ENCODE data around the gene NBEAL1. TPM values are rescaled to one million over a fixed set of nuclear protein-coding genes. Genes with fewer than 3 reads are reported as not detected.

NBEAL1 gene
- total and polyA plus RNA-seq, 11 donors: 3.1 to 26.9 (median 18.1) TPM

- intact Hi-C loops (cut with DNase I): loop anchor here in 3 of 10 donors (10.0 kb wide), 3 partner anchors 103 to 643 kb away; partner anchors contain the start of genes BMPR2 (in 1 of the 3), CARF (in 1 of the 3), FAM117B (in 1 of the 3) and WDR12 (in 1 of the 3)
- H3K27me3 ChIP-seq: no peaks in the 10 kb centered on the region
- DNase-seq: no peak
- ATAC-seq: no peak
- TF ChIP-seq, protein P1, sequence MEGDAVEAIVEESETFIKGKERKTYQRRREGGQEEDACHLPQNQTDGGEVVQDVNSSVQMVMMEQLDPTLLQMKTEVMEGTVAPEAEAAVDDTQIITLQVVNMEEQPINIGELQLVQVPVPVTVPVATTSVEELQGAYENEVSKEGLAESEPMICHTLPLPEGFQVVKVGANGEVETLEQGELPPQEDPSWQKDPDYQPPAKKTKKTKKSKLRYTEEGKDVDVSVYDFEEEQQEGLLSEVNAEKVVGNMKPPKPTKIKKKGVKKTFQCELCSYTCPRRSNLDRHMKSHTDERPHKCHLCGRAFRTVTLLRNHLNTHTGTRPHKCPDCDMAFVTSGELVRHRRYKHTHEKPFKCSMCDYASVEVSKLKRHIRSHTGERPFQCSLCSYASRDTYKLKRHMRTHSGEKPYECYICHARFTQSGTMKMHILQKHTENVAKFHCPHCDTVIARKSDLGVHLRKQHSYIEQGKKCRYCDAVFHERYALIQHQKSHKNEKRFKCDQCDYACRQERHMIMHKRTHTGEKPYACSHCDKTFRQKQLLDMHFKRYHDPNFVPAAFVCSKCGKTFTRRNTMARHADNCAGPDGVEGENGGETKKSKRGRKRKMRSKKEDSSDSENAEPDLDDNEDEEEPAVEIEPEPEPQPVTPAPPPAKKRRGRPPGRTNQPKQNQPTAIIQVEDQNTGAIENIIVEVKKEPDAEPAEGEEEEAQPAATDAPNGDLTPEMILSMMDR (IDR thresholded peaks at IDR 0.05): no peak
- no peak for TF ChIP-seq POLR2A (IDR thresholded peaks at IDR 0.05)
- peaks cover 0 to 71% (median 46%) of the 10 kb centered on the region in 12 donors for H3K4me1 ChIP-seq
- WGBS, 4 donors: 2 to 14% (median 7%) methylated on average over 1 of the region's 1 CpG
- H3K36me3 ChIP-seq: no peaks in the 10 kb centered on the region
- peak overlapping the region; percentile 10 to 94 (median 87) for H3K4me3 ChIP-seq
- H3K27ac ChIP-seq: peak overlapping the region in 10 of 12 donors; percentile 4 to 99 (median 96)
- no peaks in the 10 kb centered on the region for H3K9me3 ChIP-seq
These were observed 3.5 kb downstream of the NBEAL1 start for GRCh38 chr2:203018181-203018580.

DNA sequence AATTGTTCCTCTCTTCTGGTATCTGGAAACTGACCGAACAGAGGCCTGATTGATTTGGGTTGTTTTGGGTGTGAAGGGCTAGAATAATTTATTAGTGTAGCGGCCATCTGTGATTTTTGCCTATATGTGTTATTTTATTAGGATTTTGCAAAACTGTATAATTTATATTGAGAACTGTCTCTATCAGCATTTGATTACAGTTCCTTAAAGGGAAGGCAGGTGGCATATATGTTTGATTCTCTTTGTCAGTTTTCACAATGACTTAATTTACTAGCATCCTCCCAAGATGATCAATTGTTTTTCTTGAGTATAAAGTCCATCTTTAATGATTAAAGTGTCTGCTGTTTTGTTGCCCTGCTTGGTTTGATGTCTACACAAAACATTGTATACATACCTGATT is 4.5 kb downstream of the NBEAL1 start:
- TF ChIP-seq POLR2A (IDR thresholded peaks at IDR 0.05): no peak
- TF ChIP-seq, protein P1 (IDR thresholded peaks at IDR 0.05): peak in 3 of 12 donors; percentile 8 to 31 (median 30)
- Histone ChIP-seq H3K36me3 (no peaks in the 10 kb centered on the region), H3K27me3 (no peaks in the 10 kb centered on the region), H3K4me3 (peak overlapping the region in 10 of 12 donors; percentile 10 to 94 (median 90)), H3K9me3 (no peaks in the 10 kb centered on the region), H3K4me1 (peaks cover 0 to 75% (median 52%) of the 10 kb centered on the region in 12 donors), H3K27ac (peak overlapping the region in 9 of 12 donors; percentile 26 to 99 (median 96))
- DNase-seq (no peak), ATAC-seq (no peak)
- WGBS, 4 donors: 60 to 76% (median 64%) methylated on average over 2 of the region's 2 CpGs
- intact Hi-C loops (cut with DNase I): loop anchor here in 3 of 10 donors (10.0 kb wide), 3 partner anchors 104 to 644 kb away; partner anchors contain the start of genes BMPR2 (in 1 of the 3), CARF (in 1 of the 3), FAM117B (in 1 of the 3) and WDR12 (in 1 of the 3)

DNA sequence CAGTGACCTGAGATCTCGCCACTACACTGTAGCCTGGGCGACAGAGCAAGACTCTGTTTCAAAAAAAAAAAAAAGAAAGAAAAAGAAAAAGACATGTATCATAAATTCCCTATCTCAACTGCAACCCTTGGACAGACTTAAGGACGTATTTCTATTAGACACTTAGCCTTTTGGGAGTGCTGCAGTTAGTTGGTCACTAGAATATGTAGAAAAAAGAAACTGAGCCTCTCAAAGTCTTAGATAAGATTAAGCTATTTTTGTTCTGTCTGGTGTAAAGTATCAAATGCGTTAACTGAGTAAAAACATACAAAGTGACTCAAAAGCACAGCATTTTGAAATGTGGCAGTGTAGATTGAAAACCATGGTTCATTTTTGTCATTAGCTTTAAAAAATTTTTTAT is 7.3 kb downstream of the NBEAL1 start:
- Histone ChIP-seq H3K9me3 (no peaks in the 10 kb centered on the region), H3K36me3 (peaks cover 0 to 2% (median 0%) of the 10 kb centered on the region in 9 donors), H3K4me3 (peak overlapping the region in 6 of 12 donors; percentile 8 to 20 (median 13)), H3K27me3 (no peaks in the 10 kb centered on the region), H3K27ac (peak overlapping the region; percentile 31 to 87 (median 66)), H3K4me1 (peaks cover 0 to 65% (median 44%) of the 10 kb centered on the region in 12 donors)
- ATAC-seq (peak in 2 of 4 donors; percentile 26 to 47), DNase-seq (no peak)
- intact Hi-C loops (cut with DNase I): no loop called here
- WGBS, 4 donors: 38 to 49% (median 43%) methylated on average over 4 of the region's 4 CpGs
- no peak for TF ChIP-seq POLR2A (IDR thresholded peaks at IDR 0.05)
- TF ChIP-seq, protein P1 (IDR thresholded peaks at IDR 0.05): no peak

DNA sequence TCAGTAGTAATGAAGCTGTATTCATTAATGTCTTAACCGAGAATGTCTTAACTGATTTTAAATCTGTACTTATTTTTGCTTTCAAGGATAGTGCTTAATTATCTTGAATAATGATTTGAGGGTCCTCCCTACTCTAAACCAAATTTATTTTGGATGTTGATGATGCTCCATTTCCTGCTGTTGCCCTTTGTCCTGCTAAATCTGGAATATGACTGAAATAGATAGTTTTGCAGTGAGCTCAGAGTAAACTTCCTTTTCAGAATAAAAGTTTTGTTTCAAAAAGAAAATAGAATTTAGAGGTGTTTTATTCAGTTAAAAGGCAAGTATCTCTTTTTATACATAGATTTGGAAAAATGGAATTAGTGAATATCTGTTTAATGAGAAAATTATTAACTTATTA is 8.1 kb downstream of the NBEAL1 start:
- Histone ChIP-seq H3K9me3 (no peaks in the 10 kb centered on the region), H3K4me1 (peaks cover 0 to 63% (median 39%) of the 10 kb centered on the region in 12 donors), H3K27ac (peak overlapping the region; percentile 31 to 87 (median 66)), H3K27me3 (no peaks in the 10 kb centered on the region), H3K4me3 (peak overlapping the region in 5 of 12 donors; percentile 0 to 17 (median 1)), H3K36me3 (peaks cover 0 to 2% (median 0%) of the 10 kb centered on the region in 9 donors)
- WGBS, 4 donors: 14 to 43% (median 21%) methylated on average over 1 of the region's 1 CpG
- peak in 2 of 4 donors; percentile 67 to 78 for ATAC-seq
- intact Hi-C loops (cut with DNase I): no loop called here
- no peak for DNase-seq
- TF ChIP-seq POLR2A (IDR thresholded peaks at IDR 0.05): no peak
- TF ChIP-seq, protein P1 (IDR thresholded peaks at IDR 0.05): no peak
